ENCODE measurements around the gene ELMO2.
A peak's percentile ranks its signal among the peaks of the same experiment; 100 is the strongest.

ELMO2 gene

GRCh38 chr20:46350201-46350985, 56.0 kb downstream of the ELMO2 start:
- DNase-seq, result peak; percentile 61

DNA sequence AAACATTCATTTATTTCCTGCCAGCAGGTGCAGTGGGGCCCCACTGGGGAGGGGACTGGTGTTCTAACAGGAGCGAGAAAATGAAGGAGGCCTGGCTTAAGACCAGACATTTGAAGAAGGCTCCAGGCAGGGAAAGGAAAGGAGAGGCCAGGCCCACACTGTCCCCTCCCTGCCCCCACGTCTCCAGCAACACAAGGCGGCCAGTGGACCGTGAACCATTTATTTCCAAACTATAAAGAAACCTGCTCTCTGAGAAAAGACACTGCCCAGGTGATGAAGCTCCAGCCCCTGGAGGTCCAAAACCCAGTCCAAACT, 56.7 kb downstream of the ELMO2 start:
- no peak for DNase-seq

- peak; percentile 72 for DNase-seq
Measured at GRCh38 chr20:46349035-46349741, 57.2 kb downstream of the ELMO2 start.

DNA sequence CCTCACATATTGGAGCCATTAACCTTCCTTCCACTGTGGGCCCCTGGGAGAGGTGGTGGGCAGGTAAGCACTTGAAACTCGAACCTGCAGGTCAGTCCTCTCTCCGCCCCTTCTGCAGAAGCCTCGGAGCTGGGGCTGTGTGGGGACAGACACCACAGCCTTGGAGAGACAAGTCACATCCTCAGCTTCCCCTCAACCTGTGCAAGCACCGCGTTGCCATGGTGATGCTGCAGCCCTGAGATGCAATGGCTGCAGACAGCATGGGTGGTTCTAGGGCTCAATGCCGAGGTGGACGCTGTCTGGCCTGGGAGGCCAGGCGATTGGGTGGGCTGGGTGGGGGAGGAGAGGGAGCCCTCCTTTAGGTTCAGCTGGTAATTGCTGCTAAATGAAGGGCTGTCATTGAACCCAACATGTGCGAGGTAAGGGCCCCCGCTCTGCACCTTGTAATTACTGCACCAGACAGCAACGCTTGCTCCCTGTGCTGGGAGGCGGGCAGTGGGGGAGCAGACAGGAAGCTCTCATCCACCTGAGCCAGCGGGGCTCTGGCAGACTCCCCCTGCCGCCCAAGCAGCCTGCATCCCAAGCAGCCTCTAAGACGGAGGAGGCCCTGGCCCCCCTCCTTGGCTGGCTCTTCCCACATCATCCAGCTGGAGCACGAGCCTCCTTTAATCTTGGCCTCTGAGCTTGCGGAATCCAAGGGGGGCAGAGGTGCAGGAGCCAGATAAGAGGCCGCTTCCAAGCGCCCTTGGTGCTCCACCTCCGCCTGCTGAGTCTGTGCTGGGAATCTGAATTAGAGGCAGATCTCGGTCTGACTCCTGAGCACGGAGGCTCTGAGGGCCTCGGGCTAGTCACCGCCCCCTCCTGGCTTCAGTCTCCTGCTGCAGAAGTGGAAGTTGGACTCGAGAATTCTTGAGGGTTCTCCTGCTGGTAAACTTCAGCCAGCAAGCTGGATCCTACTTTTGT, 58.3 kb downstream of the ELMO2 start:
- DNase-seq, result no peak

GRCh38 chr20:46346770-46347169, 59.6 kb downstream of the ELMO2 start:
- no peak for DNase-seq

DNA sequence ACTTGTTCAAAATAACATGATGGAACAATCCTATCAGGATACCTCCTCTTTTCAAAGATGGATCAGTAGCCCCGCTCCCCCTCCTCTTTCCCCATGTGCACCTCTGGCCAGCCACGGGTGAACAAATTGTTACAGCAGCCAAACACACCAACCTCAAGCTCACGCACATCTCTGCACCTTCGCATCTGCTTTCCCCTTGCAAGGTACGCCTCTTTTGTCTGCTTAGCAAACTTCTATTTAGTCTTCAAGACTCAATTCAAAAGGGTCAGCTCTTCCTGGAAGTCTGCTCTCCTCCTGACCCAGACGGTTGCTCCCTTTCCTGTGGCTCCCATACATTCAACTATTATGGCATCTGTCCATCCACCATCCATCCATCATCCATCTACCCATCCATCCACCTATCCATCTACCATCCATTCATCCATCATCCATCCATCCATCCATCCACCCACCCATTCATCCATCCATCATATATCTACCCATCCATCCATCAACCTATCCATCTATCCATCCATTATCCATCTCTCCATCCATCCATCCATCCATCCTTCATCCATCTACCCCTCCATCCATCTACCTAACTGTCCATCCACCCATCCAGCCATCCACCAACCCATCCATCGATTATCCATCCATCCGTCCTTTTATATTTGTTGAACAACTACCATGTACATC, 61.8 kb downstream of the ELMO2 start:
- no peak for DNase-seq

DNA sequence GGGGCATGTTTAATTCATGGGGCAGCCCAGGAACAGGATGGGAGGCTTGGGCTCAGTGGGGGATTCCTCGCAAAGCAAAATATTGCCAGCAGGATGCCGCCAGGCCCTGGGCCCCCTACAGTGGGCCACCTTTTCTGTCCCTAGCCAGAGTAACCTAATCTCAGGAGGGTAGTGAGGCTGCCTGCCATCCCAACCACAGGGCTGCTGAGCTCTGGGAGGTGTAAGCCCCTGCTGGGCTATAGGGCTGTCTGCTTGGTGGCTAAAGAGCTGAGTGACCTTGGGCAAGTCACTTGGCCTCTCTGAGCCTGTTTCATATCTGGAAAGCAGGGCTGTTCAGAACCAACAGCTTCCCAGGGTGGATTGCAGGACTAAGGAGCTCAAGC, 62.4 kb downstream of the ELMO2 start:
- no peak for DNase-seq

DNA sequence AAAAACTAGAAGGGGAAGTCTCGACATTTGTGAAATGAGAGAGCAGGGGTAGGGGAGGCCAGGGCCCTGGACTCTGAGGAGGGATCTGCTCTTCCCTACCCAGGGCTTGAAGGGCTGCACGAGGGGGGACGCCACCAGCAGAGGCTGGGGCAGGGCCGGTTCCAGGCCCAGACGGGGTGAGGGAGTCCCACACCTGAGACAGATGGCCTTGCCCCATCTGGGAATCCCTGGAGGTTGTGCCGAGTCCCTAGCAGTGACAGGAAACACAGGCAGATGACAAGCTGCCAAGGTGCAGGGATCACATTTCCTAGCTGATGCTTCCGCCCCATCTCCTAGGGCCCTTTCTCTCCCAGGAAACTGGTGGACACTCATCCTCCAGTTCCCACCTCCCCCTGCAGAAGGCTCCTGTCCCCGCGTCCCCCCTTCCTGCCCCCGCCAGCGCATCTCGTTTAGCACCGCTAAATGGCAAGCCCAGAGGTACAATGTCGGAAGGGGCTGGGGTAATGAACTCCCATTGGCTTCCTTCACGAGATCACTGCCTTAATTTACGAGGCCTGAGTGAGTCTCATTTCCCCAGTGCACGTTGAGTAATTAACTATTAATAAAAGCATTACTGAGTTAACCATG, 63.0 kb downstream of the ELMO2 start:
- no peak for DNase-seq

GRCh38 chr20:46342451-46343347, 63.7 kb downstream of the ELMO2 start:
- no peak for DNase-seq

- DNase-seq, result no peak
Measured at GRCh38 chr20:46342010-46342378, 64.4 kb downstream of the ELMO2 start.

GRCh38 chr20:46341074-46342009, 65.1 kb downstream of the ELMO2 start:
- DNase-seq, result no peak

DNA sequence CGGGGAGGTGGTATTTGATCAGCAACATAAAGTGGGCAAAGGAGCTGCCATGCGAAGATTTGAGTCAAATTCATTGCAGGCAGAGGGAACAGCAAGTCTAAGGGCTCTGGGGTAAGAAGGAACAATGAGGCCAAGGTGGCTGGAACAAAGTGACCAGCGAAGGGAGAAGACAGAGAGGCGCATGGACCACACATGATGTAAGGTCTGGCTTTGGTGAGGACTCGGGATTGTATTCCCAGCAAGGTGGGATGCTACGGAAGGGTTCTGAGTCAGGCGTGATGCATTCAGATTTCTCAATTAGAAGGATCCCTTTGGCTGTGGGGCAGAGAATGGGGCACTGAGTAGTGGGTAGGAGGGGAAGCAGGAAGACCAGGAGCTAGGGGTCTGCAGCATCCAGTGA, 67.4 kb downstream of the ELMO2 start:
- DNase-seq, result no peak

- DNase-seq, result no peak
Measured at GRCh38 chr20:46336735-46337134, 69.7 kb downstream of the ELMO2 start.

DNA sequence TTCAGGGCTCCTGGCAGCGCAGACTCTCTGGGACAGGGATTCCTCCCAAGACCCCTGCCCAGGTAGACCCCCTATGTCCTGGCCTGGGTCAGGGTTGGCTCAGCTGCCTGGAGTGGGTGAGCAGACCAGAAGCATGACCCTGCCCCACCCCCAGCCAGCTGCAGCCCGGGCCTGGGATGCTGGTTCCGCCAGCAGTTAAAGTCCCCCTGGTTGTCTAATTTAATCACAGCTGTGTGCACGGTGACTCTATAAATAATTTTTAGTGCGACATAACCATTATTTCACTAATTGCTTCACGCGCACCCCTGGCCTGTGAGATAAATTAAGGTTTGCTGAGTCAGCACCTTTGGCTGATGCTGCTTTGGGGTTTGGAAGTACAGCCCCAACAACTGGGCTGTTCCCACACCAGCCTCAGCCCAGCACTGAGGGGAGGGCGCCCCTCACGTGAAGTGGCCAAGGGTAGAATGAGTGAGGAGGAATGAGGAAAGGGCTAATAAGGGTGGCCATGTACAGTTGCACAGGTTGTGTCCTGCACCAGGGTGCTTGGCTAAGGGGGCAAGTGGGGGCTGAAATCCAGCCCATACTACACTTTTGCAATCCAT, 72.0 kb downstream of the ELMO2 start:
- DNase-seq, result no peak

DNA sequence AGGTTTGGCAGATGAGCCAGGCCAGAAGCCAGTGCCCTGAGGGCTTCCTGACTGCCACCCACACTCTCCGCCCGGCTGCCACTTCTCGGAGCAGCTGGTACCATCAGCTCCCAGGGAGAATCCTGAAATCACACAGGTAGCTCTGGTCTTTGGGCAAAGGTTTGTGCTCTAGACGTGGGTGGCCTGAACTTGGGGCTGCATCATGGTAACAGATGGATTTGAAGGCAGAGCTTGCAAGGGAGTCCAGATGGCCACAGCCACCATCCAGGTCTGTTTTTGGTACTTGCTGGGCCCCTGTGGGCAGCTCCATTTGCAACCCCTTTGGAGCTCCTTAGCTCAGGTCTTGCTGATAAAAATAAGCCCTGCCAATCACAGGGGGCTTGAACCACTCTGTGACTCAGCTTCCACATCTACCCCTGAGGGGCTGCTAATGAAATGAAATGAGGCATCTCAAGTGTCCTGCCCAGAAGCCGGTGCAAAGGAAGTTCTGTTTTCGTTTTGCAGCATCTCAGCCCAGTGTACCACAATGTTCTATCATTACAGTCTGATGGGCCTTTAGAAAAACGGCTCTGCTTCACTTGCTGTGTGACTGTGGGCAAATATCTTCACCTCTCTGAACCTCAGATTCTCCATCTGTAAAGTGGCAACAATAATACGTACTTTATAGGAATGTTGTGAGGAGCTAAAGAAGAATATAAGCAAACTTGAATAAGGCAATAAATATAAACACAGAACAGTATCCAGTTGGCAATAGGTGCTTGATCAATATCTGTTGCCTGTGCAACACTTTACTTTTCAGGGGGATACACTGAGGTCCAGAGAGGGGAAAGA, 73.0 kb downstream of the ELMO2 start:
- no peak for DNase-seq

DNA sequence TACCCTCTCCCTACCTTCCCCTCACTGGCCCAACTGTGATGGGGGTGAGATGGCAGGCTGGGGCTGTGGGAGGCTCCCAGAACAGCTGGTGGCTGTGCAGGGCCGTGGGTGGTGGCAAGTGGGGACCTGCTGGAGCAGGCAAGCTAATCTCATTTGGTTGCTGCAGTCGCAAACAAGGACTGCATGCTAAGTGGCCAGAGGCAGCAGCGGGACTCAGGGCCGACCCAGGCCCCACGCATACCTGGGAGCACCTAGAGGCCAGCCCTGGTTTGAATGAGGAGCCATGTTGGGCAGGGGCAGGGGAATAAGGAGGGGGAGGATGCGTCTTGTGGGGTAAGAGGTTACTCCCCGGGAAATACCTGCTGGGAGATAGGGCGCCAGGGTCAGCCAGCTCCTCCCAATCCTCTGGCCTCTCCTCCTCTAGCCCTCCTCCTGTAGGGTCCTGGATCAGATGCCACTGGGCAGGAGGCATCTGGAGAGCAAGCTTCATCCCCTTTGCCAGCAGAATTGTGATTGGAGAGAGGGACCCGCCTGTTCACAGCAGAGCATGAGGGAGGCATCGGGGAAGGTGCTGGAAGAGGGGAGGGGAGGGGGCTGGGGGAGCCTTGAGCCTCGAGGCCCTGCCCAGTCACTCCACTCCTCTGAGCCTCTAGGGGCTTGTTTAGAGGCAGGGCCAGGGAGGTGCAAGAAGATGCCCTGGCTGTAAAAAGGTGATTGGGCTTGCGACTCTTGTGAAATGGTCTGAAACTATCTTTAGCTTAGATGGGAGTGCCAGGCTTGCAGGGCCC, 73.8 kb downstream of the ELMO2 start:
- DNase-seq, result no peak

DNA sequence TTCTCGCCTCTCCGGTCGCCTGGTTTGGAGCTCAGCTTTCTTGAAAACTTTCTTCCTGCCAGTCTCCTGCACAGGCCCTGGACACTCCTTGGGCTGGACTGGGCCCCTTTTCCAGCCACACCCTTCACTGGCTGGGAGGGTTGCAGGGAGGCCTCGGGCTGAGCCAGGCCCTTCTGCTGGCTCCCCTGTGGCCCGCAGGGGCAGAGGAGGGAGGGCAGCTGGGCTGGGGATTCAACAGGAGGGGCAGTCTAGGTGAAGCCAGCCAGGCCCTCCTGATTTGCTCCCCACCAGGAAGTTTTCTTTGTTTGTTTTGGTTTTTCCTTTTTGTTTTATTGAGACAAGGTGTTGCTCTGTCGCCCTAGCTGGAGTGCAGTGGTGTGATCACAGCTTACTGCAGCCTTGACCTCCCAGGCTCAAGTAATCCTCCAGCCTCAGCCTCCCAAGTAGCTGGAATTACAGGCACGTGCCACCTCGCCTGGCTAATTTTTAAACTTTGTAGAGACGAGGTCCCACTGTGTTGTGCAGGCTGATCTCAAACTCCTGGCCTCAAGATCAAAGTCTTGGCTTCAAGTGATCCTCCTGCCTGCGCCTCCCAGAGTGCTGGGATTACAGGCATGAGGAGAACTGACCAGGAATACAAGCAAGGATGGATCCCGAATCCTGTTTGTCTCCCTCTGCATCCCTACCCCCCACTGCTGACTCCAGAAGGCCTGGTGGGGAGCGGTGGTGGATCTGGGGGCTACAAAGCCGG, 74.6 kb downstream of the ELMO2 start:
- DNase-seq, result no peak

Measured in hematopoietic multipotent progenitor cell treated with erythropoietin and hydrocortisone succinate and interleukin-3 and kit ligand, for 6 days (in vitro differentiated cells).